Endothelial cell of umbilical vein (primary cell): ENCODE results near the gene CAMKV. TPM values are rescaled to one million over a fixed set of nuclear protein-coding genes. Genes with fewer than 3 reads are reported as not detected.

Source experiments
- BruUV-seq: library from RNA; stranded (reverse); fragments of 400-500 nt; replicated peaks from 2 replicates; lab custom pipeline; 2021; lab: Mats Ljungman, UMichigan
- CTCF ChIA-PET: fragments of 300-600, 350-600 bp; sonication (Branson Sonifier 250); formaldehyde crosslinking; loops from one replicate; lab custom pipeline; 2021; ENCODE audit warnings: antibody characterized with exemption, inconsistent platforms; lab: Charles Lee
- POLR2A ChIA-PET: fragments of 300-600, 350-600 bp; sonication (Branson Sonifier 250); formaldehyde crosslinking; loops from one replicate; lab custom pipeline; 2021; ENCODE audit warnings: antibody characterized with exemption, inconsistent platforms; lab: Charles Lee
- DNase-seq: peaks from one replicate; pipeline ENCODE4 v3.0.0-alpha.2; 2011; ENCODE audit warnings: low read depth, low spot score
- FAIRE-seq: peaks from 2 replicates; lab custom pipeline; 2011; peaks lifted over from hg19 to GRCh38; lab: Jason Lieb, UNC
- H2AFZ ChIP-seq: 2 replicates; pipeline ENCODE4 v1.6.0; 2012; ENCODE audit warnings: low read depth, low read length, control low read depth, inconsistent platforms
- H3K27ac ChIP-seq: 2 replicates; pipeline ENCODE4 v1.5.1; 2011; ENCODE audit warnings: low read depth, mild to moderate bottlenecking, control low read depth, low read length, moderate library complexity; ENCODE audit not compliant: insufficient read depth
- H3K27me3 ChIP-seq, 2 experiments: 2 replicates each; pipeline versions ENCODE4 v1.6.0 to v1.6.1; 2011; ENCODE audit warnings: low read length in 2 of 2, mixed read lengths in 1 of 2; ENCODE audit not compliant: control insufficient read depth in 2 of 2, insufficient read depth in 2 of 2
- H3K36me3 ChIP-seq, 2 experiments: 2 replicates in 1 of 2; 3 replicates in 1 of 2; pipeline ENCODE4 v1.5.1; 2011; ENCODE audit warnings: low read length in 2 of 2, mild to moderate bottlenecking in 1 of 2, moderate library complexity in 1 of 2; ENCODE audit not compliant: control insufficient read depth in 2 of 2, insufficient read depth in 2 of 2; ENCODE audit errors: extremely low read depth in 1 of 2
- H3K4me1 ChIP-seq: 3 replicates; pipeline ENCODE4 v1.5.1; 2011; ENCODE audit warnings: mild to moderate bottlenecking, low read length; ENCODE audit not compliant: control insufficient read depth, insufficient read depth; ENCODE audit errors: extremely low read depth
- H3K4me2 ChIP-seq: 2 replicates; pipeline ENCODE4 v1.6.1; 2011; ENCODE audit warnings: low read length, control low read depth, mixed read lengths; ENCODE audit not compliant: insufficient read depth
- H3K4me3 ChIP-seq, 3 experiments: fragments of 200-600 bp in 1 of 3; sonication (generic), shearing (Covaris generic) in 1 of 3; replicated peaks in 1 of 3; 2 replicates each; pipeline ENCODE4 v1.5.1; 2011 to 2016; ENCODE audit warnings: control low read depth in 3 of 3, low read length in 3 of 3, mild to moderate bottlenecking in 2 of 3, inconsistent platforms in 1 of 3, low read depth in 1 of 3, moderate library complexity in 1 of 3; ENCODE audit not compliant: insufficient read depth in 1 of 3
- H3K79me2 ChIP-seq: 2 replicates; pipeline ENCODE4 v1.6.0; 2012; ENCODE audit warnings: low read length, inconsistent platforms; ENCODE audit not compliant: control insufficient read depth, insufficient read depth
- H3K9ac ChIP-seq: replicated peaks from 2 replicates; pipeline ENCODE3; 2011; ENCODE audit warnings: low read length, control low read depth; ENCODE audit not compliant: insufficient read depth; ENCODE audit errors: extremely low read depth
- H3K9me1 ChIP-seq: replicated peaks from 3 replicates; pipeline ENCODE4 v1.6.0; 2011; ENCODE audit warnings: mild to moderate bottlenecking, low read length; ENCODE audit not compliant: control insufficient read depth, insufficient read depth; ENCODE audit errors: extremely low read depth
- H3K9me3 ChIP-seq: replicated peaks from 2 replicates; pipeline ENCODE4 v1.5.1; 2012; ENCODE audit warnings: low read length, inconsistent platforms; ENCODE audit not compliant: control insufficient read depth, insufficient read depth
- H4K20me1 ChIP-seq: replicated peaks from 2 replicates; pipeline ENCODE3; 2011; ENCODE audit warnings: mild to moderate bottlenecking, low read length; ENCODE audit not compliant: control insufficient read depth, insufficient read depth; ENCODE audit errors: extremely low read depth
- CTCF ChIP-seq, 2 donors: IDR thresholded peaks; 1 replicate in 1 of 2; 2 replicates in 1 of 2; pipeline ENCODE4 v1.5.1; 2011; ENCODE audit warnings: low read length in 2 of 2, mild to moderate bottlenecking in 2 of 2, moderate library complexity in 2 of 2, control low read depth in 1 of 2, inconsistent platforms in 1 of 2, low read depth in 1 of 2; ENCODE audit not compliant: insufficient read depth in 1 of 2; ENCODE audit errors: extremely low read depth in 1 of 2
- EZH2 ChIP-seq: IDR thresholded peaks from 2 replicates; pipeline ENCODE4 v1.6.1; 2012; ENCODE audit warnings: borderline replicate concordance, low read depth, mild to moderate bottlenecking, moderate library complexity, low read length, inconsistent platforms; ENCODE audit not compliant: severe bottlenecking
- FOS ChIP-seq: IDR thresholded peaks from 2 replicates; pipeline ENCODE4 v1.6.1; 2011; ENCODE audit warnings: mild to moderate bottlenecking, low read length, moderate library complexity, borderline replicate concordance; ENCODE audit not compliant: insufficient read depth
- GATA2 ChIP-seq: IDR thresholded peaks from 2 replicates; pipeline ENCODE4 v1.7.0; 2011; ENCODE audit warnings: low read depth, mild to moderate bottlenecking, moderate library complexity, mixed read lengths, low read length; ENCODE audit not compliant: insufficient read length, insufficient read depth
- JUN ChIP-seq: IDR thresholded peaks from 2 replicates; pipeline ENCODE4 v1.6.1; 2011; ENCODE audit warnings: borderline replicate concordance, low read depth; ENCODE audit not compliant: insufficient read length, insufficient read depth
- MAX ChIP-seq: IDR thresholded peaks from 2 replicates; pipeline ENCODE4 v1.6.1; 2011; ENCODE audit not compliant: insufficient read depth, insufficient read length
- MYC ChIP-seq: IDR thresholded peaks from one replicate; pipeline ENCODE4 v1.6.1; 2011; ENCODE audit warnings: mild to moderate bottlenecking, low read depth, low read length
- POLR2A ChIP-seq: IDR thresholded peaks from 2 replicates; pipeline ENCODE4 v1.6.1; 2012; ENCODE audit warnings: low read depth, mild to moderate bottlenecking, control low read depth, low read length
- POLR2AphosphoS5 ChIP-seq: IDR thresholded peaks from 2 replicates; pipeline ENCODE4 v1.6.1; 2012; ENCODE audit warnings: low read depth, mild to moderate bottlenecking, control low read depth, low read length, moderate library complexity; ENCODE audit not compliant: insufficient read depth
- dilution Hi-C: fragments of 300-500 bp; cut with MboI; formaldehyde crosslinking; loops from one replicate; pipeline ENCODE4 v1.15.0; 2019; ENCODE audit warnings: low sequenced_read_pairs; ENCODE audit not compliant: extremely low pct_ligation_motif_present
- intact Hi-C: fragments of 100-400 bp; cut with micrococcal nuclease; formaldehyde crosslinking; loops from one replicate; pipeline ENCODE4 v1.10.0; 2022
- polyA plus RNA-seq, 4 experiments: library from polyadenylated mRNA; depleted of rRNA in 3 of 4; stranded (reverse) in 3 of 4; unstranded in 1 of 4; fragments of >200 nt; gene quantifications; 2 replicates each; pipeline versions ENCODE4 v1.2.1 to v1.2.3, GENCODE V29; 2011 to 2012; ENCODE audit warnings: missing spikeins in 1 of 4
- total RNA-seq: library from RNA; stranded (reverse); gene quantifications from 2 replicates; pipeline ENCODE4 v1.2.3, GENCODE V29; 2021

The CAMKV gene
- total and polyA plus RNA-seq, 2 donors (not counting 3 experiments of a cell fraction or from before 2014, with no cell fraction given), result not detected

- Histone ChIP-seq H3K27ac (no peak overlapping the region), H3K9ac (no peak overlapping the region), H3K9me1 (no peaks in the 10 kb centered on the region), H3K9me3 (no peaks in the 10 kb centered on the region), H3K27me3 (no peaks in the 10 kb centered on the region), H3K36me3 (peaks cover 0 to 6% of the 10 kb centered on the region in 2 experiments), H4K20me1 (no peaks in the 10 kb centered on the region), H3K4me1 (no peaks in the 10 kb centered on the region), H3K79me2 (no peaks in the 10 kb centered on the region), H2AFZ (no peak overlapping the region), H3K4me3 (no peak overlapping the region), H3K4me2 (no peak overlapping the region)
- FAIRE-seq (no peak), DNase-seq (no peak)
- dilution Hi-C loops (no loop called here), intact Hi-C loops (no loop called here)
- no TSS peak for BruUV-seq
- CTCF ChIA-PET, result interaction anchor here (1.1 to 1.8 kb wide), 3 partner anchors 9 to 112 kb away, joined by 4 to 5 read pairs (median 4); partner anchors contain the start of gene INKA1
- POLR2A ChIA-PET, result interaction anchor here (0.6 kb wide), 1 partner anchor 443 kb away, joined by 4 read pairs; no protein-coding TSS in a partner anchor
- TF ChIP-seq POLR2A, result no peak
- no peak for TF ChIP-seq JUN
- no peak for TF ChIP-seq FOS
- no peak for TF ChIP-seq GATA2
- no peak for TF ChIP-seq POLR2AphosphoS5
- TF ChIP-seq EZH2, result no peak
- TF ChIP-seq MAX, result no peak
- TF ChIP-seq CTCF (IDR thresholded peaks at IDR 0.05; ENCODE audit: extremely low read depth in 1 of 2, insufficient read depth in 1 of 2, low read depth in 1 of 2, low read length in 2 of 2), result no peak
- no peak for TF ChIP-seq MYC
These were observed 45.2 kb upstream of the CAMKV start for GRCh38 chr3:49914906-49915305.
